Left colon (tissue), 2 donors: ENCODE data around the gene C17orf67. TPM values are rescaled to one million over a fixed set of nuclear protein-coding genes. Genes with fewer than 3 reads are reported as not detected.
A peak's percentile ranks its signal among the peaks of the same experiment; 100 is the strongest.

Experiments used
- ATAC-seq: fragments of 200-7000 bp; cut with Tn5 transposase; one replicate; pipeline ENCODE4 v1.9.1; 2020; ENCODE audit warnings: mild to moderate bottlenecking, moderate library complexity
- DNase-seq, 2 donors: peaks; one replicate each; pipeline ENCODE4 v3.0.0-alpha.2; 2020
- intact Hi-C, 2 donors: fragments of 100-400 bp; cut with DNase I in 1 of 2; cut with micrococcal nuclease in 1 of 2; formaldehyde crosslinking; loops; one replicate each; pipeline versions ENCODE4 v1.11.2 to v1.14.0; 2022; cut with DNase I, micrococcal nuclease
- total RNA-seq, 2 donors: library from RNA; stranded (reverse); fragmentation: NEBNext Ultra II Directional; extraction: Animal tissue kit (Norgen Biotek cat#: 25700); gene quantifications; one replicate each; pipeline ENCODE4 v1.2.1, GENCODE V29; 2021
- donor health status: DM: no; HTN: no; CAD: no.
- donor health status: DM: yes; HTN: yes; CAD: no.

C17orf67 gene
- total RNA-seq, 2 donors from 2014 or later = 2.0 to 2.2 TPM

DNA sequence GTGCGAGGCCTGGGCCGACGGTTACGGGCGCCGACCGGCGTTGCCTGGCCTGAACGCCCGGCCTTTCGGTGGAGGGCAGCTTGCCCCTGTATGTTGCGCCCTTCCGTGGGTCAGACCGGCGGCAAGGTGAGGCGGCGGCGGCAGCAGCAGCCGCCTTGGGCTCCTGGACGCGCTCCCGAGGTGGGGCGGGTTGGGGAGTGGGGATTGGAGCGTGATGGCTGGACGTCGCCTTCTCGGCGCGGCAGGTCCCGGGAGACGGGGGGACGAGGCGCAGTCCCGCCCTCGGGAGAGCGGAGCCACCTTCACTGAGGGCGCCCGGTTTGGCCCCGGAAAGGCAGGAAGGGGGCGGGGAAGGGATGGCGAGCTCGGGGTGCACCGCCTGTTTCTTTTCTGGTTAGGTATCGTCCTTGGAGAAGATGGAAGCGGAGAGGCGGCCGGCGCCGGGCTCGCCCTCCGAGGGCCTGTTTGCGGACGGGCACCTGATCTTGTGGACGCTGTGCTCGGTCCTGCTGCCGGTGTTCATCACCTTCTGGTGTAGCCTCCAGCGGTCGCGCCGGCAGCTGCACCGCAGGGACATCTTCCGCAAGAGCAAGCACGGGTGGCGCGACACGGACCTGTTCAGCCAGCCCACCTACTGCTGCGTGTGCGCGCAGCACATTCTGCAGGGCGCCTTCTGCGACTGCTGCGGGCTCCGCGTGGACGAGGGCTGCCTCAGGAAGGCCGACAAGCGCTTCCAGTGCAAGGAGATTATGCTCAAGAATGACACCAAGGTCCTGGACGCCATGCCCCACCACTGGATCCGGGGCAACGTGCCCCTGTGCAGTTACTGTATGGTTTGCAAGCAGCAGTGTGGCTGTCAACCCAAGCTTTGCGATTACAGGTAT, 902 bp upstream of the C17orf67 start:
- ATAC-seq (peak; percentile 46), DNase-seq (peak; percentile 67 to 81)
- intact Hi-C loops = no loop called here

DNA sequence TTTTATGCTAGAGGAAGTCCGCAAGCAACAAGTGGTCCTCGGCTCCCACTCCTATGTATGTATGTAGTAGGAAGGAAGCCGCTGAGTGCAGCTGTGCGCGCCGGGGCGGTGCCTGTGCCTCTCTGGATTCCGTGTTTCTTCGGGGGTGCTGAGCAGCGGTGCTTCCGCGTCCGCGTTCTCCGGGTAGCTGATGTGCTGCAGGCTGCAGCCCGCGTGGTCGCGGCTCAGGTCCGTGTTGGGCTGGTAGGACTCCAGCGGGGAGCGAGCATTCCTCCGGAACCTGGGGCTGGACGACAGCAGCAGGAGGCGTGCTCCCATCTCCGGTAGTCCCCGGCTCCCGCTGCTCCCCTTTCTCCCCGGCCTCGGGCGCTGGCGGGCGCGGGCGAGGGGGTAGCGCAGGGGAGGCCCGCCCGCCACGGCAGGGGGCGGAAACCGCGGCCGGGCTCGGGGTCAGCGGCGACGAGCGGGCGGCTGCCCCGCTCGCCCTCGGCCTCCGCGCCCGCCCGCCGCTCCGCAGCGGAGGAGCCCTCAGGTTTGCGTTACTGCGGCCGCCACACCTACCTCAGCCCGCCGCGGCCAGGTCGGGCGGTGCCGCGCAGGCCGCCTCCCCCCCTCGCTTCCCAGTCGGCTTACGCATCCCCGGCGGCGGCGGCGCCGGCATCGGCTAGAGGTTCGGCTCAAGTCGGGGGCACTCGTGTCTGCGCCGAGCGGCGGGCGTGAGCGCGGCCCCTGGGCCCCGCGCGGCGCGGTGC, 487 bp downstream of the C17orf67 start:
- DNase-seq = peak; percentile 65 to 79
- intact Hi-C loops = no loop called here

GRCh38 chr17:56832446-56832845, 1.3 kb downstream of the C17orf67 start:
- intact Hi-C loops = no loop called here
- DNase-seq = no peak
- peak; percentile 37 for ATAC-seq

More for the DNA sequence above, 487 bp downstream of the C17orf67 start:
- peak; percentile 64 for ATAC-seq

- DNase-seq (no peak), ATAC-seq (no peak)
- intact Hi-C loops = no loop called here
Observed at GRCh38 chr17:56831369-56832095, 2.2 kb downstream of the C17orf67 start.

DNA sequence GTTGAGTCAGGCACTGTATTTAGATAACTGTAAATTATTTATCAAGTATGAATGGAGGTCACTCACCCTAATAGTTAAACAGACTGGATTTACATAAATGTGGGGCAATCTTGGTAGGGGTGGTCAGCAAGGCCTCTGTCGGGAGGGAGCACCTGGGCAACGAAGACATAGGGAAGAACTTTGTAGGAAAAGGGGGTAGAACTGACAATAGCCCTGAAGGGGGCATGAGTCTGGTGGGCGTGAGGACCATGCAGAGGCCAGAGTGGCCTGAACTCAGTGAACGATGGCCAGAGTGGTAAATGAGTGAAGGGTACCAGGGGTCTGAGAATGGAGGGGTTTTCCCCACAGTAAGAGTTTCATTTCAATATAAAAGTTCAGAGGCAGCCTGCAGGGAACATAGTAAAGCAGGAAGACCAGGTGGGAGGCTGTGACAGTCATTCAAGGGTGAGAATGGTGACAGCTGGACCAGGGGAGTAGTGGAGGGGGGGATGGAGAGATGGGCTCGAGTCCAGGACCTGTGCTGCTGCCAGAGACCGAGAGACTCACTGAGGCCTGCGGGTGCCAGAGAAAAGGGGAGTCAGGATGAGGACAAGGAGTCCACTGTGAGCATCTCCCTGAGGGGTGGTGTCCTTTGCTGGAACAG, 2.9 kb downstream of the C17orf67 start:
- intact Hi-C loops = no loop called here
- no peak for DNase-seq
- ATAC-seq = no peak

DNA sequence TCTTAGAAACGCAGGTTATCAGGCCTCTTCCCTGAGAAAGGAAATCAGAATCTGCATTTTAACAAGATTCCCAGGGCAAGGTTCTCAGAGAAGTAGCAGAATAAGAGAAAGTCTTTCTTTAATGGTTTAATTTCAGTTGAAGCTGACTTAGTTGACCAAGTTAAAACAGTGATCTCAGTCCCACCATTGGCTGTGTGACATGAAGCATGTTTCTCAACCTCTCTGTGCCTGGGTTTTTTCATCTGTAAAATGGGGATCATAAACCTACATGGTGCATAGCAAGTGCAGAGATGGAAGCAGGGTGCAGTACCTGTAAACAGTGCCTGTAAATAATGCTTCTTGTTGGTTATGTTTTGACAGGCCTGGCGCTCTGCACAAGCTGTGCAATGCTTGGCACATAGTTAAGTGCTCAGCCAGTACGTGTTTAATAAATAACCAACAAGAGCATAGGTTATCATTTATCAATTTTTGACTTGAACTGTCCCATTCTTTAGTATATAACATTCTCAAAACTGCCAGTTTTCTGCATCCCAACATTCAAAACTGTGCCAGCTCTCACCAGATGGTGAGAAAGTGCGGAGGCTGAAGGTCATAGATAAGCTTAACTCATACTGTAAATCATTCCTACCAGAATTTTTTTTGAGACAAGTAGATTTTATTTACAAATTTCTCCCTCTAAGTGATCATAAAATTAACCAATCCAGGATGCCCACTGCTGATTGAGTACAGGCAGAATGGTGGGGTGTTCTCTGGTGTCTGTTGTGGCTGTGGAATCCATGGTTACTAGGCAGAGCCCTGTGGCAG, 6.9 kb downstream of the C17orf67 start:
- ATAC-seq = peak; percentile 51
- intact Hi-C loops = loop anchor here in 1 of 2 donors (10.0 kb wide), 1 partner anchor 118 kb away; no protein-coding TSS in a partner anchor
- no peak for DNase-seq

GRCh38 chr17:56824503-56824902, 9.2 kb downstream of the C17orf67 start:
- intact Hi-C loops = loop anchor here in 1 of 2 donors (10.0 kb wide), 1 partner anchor 120 kb away; no protein-coding TSS in a partner anchor
- no peak for ATAC-seq
- DNase-seq = no peak

GRCh38 chr17:56823848-56824247, 9.9 kb downstream of the C17orf67 start:
- ATAC-seq = peak; percentile 62
- intact Hi-C loops = loop anchor here in 1 of 2 donors (10.0 kb wide), 1 partner anchor 121 kb away; no protein-coding TSS in a partner anchor
- no peak for DNase-seq

- ATAC-seq (no peak), DNase-seq (no peak)
- intact Hi-C loops = loop anchor here in 1 of 2 donors (10.0 kb wide), 1 partner anchor 122 kb away; no protein-coding TSS in a partner anchor
Observed at GRCh38 chr17:56822725-56823124, 11.0 kb downstream of the C17orf67 start.

- intact Hi-C loops = loop anchor here in 1 of 2 donors (10.0 kb wide), 1 partner anchor 123 kb away; no protein-coding TSS in a partner anchor
- DNase-seq = no peak
- no peak for ATAC-seq
Observed at GRCh38 chr17:56821847-56822534, 11.7 kb downstream of the C17orf67 start.

DNA sequence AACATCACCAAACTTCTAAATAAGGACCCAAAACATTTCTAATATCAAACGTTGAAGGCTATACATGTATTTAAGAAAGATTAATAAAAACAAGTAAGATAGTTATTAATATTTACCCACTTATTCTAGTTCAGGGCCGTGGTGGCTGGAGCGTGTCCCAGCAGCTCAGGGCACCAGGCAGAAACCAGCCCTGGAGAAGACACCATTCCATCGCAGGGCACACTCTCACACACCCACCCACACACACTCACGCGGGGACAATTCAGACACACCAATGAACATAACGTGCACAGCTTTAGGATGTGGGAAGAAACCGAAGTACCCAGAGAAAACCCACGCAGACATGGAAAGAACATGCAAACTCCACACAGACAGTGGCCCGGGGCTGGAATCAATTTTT, 13.5 kb downstream of the C17orf67 start:
- intact Hi-C loops = loop anchor here in 1 of 2 donors (10.0 kb wide), 1 partner anchor 125 kb away; no protein-coding TSS in a partner anchor
- DNase-seq (no peak), ATAC-seq (no peak)

- intact Hi-C loops = loop anchor here (5.0 to 10.0 kb wide), 2 partner anchors 118 to 125 kb away; no protein-coding TSS in a partner anchor
- DNase-seq (peak; percentile 53 to 69), ATAC-seq (peak; percentile 90)
Observed at GRCh38 chr17:56819431-56820145, 14.1 kb downstream of the C17orf67 start.

- intact Hi-C loops = loop anchor here in 1 of 2 donors (5.0 kb wide), 1 partner anchor 118 kb away; no protein-coding TSS in a partner anchor
- ATAC-seq (no peak), DNase-seq (no peak)
Observed at GRCh38 chr17:56819030-56819429, 14.7 kb downstream of the C17orf67 start.

DNA sequence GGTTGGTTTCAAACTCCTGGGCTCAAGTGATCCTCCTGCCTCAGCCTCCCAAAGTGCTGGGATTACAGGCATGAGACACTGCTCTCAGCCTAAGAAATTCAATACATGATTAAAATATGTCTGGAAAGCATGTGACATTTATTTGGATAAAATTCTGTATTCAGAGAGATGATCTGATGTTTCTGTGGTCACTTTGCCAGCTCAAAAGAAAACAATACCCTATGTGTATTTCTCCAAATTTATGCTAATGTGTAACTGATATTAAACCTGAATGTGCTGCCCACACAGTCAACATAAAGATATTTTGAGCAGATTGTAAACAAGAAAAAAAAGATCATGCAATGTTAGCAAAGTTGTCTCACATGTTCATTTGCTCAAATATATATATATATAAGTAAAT, 16.7 kb downstream of the C17orf67 start:
- no peak for DNase-seq
- ATAC-seq = no peak
- intact Hi-C loops = loop anchor here in 1 of 2 donors (5.0 kb wide), 1 partner anchor 120 kb away; no protein-coding TSS in a partner anchor

GRCh38 chr17:56815711-56816110, 18.0 kb downstream of the C17orf67 start:
- intact Hi-C loops = loop anchor here in 1 of 2 donors (5.0 kb wide), 1 partner anchor 122 kb away; no protein-coding TSS in a partner anchor

GRCh38 chr17:56812901-56813388, 20.8 kb downstream of the C17orf67 start:
- ATAC-seq (no peak), DNase-seq (no peak)
- intact Hi-C loops = no loop called here

More at GRCh38 chr17:56815711-56816110, 18.0 kb downstream of the C17orf67 start:
- ATAC-seq = no peak
- DNase-seq = no peak
